ENCODE results near the gene KANK3.

- no peak for TF ChIP-seq EZH2phosphoT487 (IDR thresholded peaks at IDR 0.05; ENCODE audit: borderline replicate concordance)
- no peak for TF ChIP-seq CTCF (conservative IDR thresholded peaks at IDR 0.05; ENCODE audit: low read length)
Measured at GRCh38 chr19:8331263-8331845, 11.7 kb downstream of the KANK3 start.

Data from Loucy (cell line).